ENCODE measurements around the gene STX2. TPM values are rescaled to one million over a fixed set of nuclear protein-coding genes. Genes with fewer than 3 reads are reported as not detected.

Gene STX2
- total RNA-seq, 1 donor from 2014 or later = 16.5 TPM

GRCh38 chr12:130829391-130830245, 9.4 kb downstream of the STX2 start:
- no peak for DNase-seq (ENCODE audit: extremely low spot score in 2 of 2)
- Histone ChIP-seq H3K27ac (peak overlapping the region; percentile 56), H3K9me3 (no peaks in the 10 kb centered on the region), H3K4me3 (no peak overlapping the region), H3K36me3 (peaks cover 0 to 1% of the 10 kb centered on the region in 2 donors), H3K4me1 (peaks cover 12% of the 10 kb centered on the region), H3K27me3 (no peaks in the 10 kb centered on the region)
- TF ChIP-seq POLR2AphosphoS5 (IDR thresholded peaks at IDR 0.05; ENCODE audit: insufficient read depth in 1 of 2, low read depth in 1 of 2) = no peak
- no peak for TF ChIP-seq POLR2A (IDR thresholded peaks at IDR 0.05)
- intact Hi-C loops (cut with DNase I) = no loop called here

GRCh38 chr12:130828895-130829294, 10.2 kb downstream of the STX2 start:
- H3K27me3 ChIP-seq = no peaks in the 10 kb centered on the region
- H3K27ac ChIP-seq = no peak overlapping the region
- peaks cover 0 to 7% of the 10 kb centered on the region in 2 donors for H3K36me3 ChIP-seq
- no peak for DNase-seq (ENCODE audit: extremely low spot score in 2 of 2)
- H3K9me3 ChIP-seq = no peaks in the 10 kb centered on the region
- intact Hi-C loops (cut with DNase I) = no loop called here
- H3K4me3 ChIP-seq = no peak overlapping the region
- H3K4me1 ChIP-seq = peaks cover 12% of the 10 kb centered on the region
- TF ChIP-seq POLR2AphosphoS5 (IDR thresholded peaks at IDR 0.05; ENCODE audit: insufficient read depth in 1 of 2, low read depth in 1 of 2) = no peak
- no peak for TF ChIP-seq CTCF (IDR thresholded peaks at IDR 0.05)
- TF ChIP-seq POLR2A (IDR thresholded peaks at IDR 0.05) = no peak

- Histone ChIP-seq H3K36me3 (peaks cover 0 to 17% of the 10 kb centered on the region in 2 donors), H3K4me1 (peaks cover 7% of the 10 kb centered on the region), H3K27ac (peak overlapping the region; percentile 58), H3K4me3 (no peak overlapping the region), H3K9me3 (no peaks in the 10 kb centered on the region), H3K27me3 (no peaks in the 10 kb centered on the region)
- intact Hi-C loops (cut with DNase I) = no loop called here
- DNase-seq (ENCODE audit: extremely low spot score in 2 of 2) = no peak
- TF ChIP-seq POLR2A (IDR thresholded peaks at IDR 0.05) (no peak), POLR2AphosphoS5 (IDR thresholded peaks at IDR 0.05; ENCODE audit: insufficient read depth in 1 of 2, low read depth in 1 of 2) (no peak), CTCF (IDR thresholded peaks at IDR 0.05) (no peak)
Measured at GRCh38 chr12:130827432-130827831, 11.6 kb downstream of the STX2 start.

- Histone ChIP-seq H3K4me3 (no peak overlapping the region), H3K27ac (no peak overlapping the region), H3K9me3 (no peaks in the 10 kb centered on the region), H3K36me3 (peaks cover 0 to 18% of the 10 kb centered on the region in 2 donors), H3K4me1 (peaks cover 5% of the 10 kb centered on the region), H3K27me3 (no peaks in the 10 kb centered on the region)
- peak in 2 of 3 experiments; percentile 20 to 24 for TF ChIP-seq CTCF (IDR thresholded peaks at IDR 0.05)
- TF ChIP-seq POLR2A (IDR thresholded peaks at IDR 0.05) = no peak
- no peak for TF ChIP-seq POLR2AphosphoS5 (IDR thresholded peaks at IDR 0.05; ENCODE audit: insufficient read depth in 1 of 2, low read depth in 1 of 2)
- intact Hi-C loops (cut with DNase I) = no loop called here
- DNase-seq (ENCODE audit: extremely low spot score in 2 of 2) = no peak
Measured at GRCh38 chr12:130826151-130826801, 12.8 kb downstream of the STX2 start.

GRCh38 chr12:130825771-130826150, 13.3 kb downstream of the STX2 start:
- peaks cover 5% of the 10 kb centered on the region for H3K4me1 ChIP-seq
- H3K27me3 ChIP-seq = no peaks in the 10 kb centered on the region
- H3K4me3 ChIP-seq = no peak overlapping the region
- peaks cover 0 to 18% of the 10 kb centered on the region in 2 donors for H3K36me3 ChIP-seq
- no peaks in the 10 kb centered on the region for H3K9me3 ChIP-seq
- DNase-seq (ENCODE audit: extremely low spot score in 2 of 2) = no peak
- no peak overlapping the region for H3K27ac ChIP-seq
- TF ChIP-seq CTCF (IDR thresholded peaks at IDR 0.05) (no peak), POLR2A (IDR thresholded peaks at IDR 0.05) (no peak), POLR2AphosphoS5 (IDR thresholded peaks at IDR 0.05; ENCODE audit: insufficient read depth in 1 of 2, low read depth in 1 of 2) (no peak)
- intact Hi-C loops (cut with DNase I) = no loop called here
